Measurements from ENCODE around the gene PSMA5.
"Not testable (repeated sequence)": the region's sequence is repeated elsewhere in the genome, so short reads cannot be mapped to it uniquely, and the experiment has no call there.

Gene PSMA5

GRCh38 chr1:109432336-109432735 lies 6.1 kb upstream of the PSMA5 start:
- DNase-seq (ENCODE audit: low spot score) = no peak

GRCh38 chr1:109427171-109427467 lies 871 bp upstream of the PSMA5 start:
- DNase-seq (ENCODE audit: low spot score) = no peak

GRCh38 chr1:109425391-109426280 lies 612 bp downstream of the PSMA5 start:
- DNase-seq (ENCODE audit: low spot score) = no peak

- DNase-seq (ENCODE audit: low spot score) = no peak
Measured at GRCh38 chr1:109423498-109423897, 2.8 kb downstream of the PSMA5 start.

GRCh38 chr1:109412551-109412950 lies 13.7 kb downstream of the PSMA5 start:
- no peak for DNase-seq (ENCODE audit: low spot score)

GRCh38 chr1:109404838-109405237 lies 21.4 kb downstream of the PSMA5 start:
- DNase-seq (ENCODE audit: low spot score) = no peak

- no peak for DNase-seq (ENCODE audit: low spot score)
Measured at GRCh38 chr1:109402025-109402424, 24.2 kb downstream of the PSMA5 start.

GRCh38 chr1:109400035-109400655 lies 26.1 kb downstream of the PSMA5 start:
- peak; percentile 62 for DNase-seq (ENCODE audit: low spot score)

- peak; percentile 97 for DNase-seq (ENCODE audit: low spot score)
Measured at GRCh38 chr1:109399326-109399957, 26.8 kb downstream of the PSMA5 start.

- DNase-seq (ENCODE audit: low spot score) = peak; percentile 62
Measured at GRCh38 chr1:109398343-109399225, 27.7 kb downstream of the PSMA5 start.

- peak; percentile 98 for DNase-seq (ENCODE audit: low spot score)
Measured at GRCh38 chr1:109397581-109398342, 28.5 kb downstream of the PSMA5 start, which contains the start of gene SORT1. SORT1 (minus strand) TSS chr1:109397918; CDS start chr1:109397892, 26 bp downstream.

- peak; percentile 47 for DNase-seq (ENCODE audit: low spot score)
Measured at GRCh38 chr1:109396871-109397580, 29.2 kb downstream of the PSMA5 start.

GRCh38 chr1:109396513-109396839 lies 29.8 kb downstream of the PSMA5 start:
- no peak for DNase-seq (ENCODE audit: low spot score)

- peak; percentile 76 for DNase-seq (ENCODE audit: low spot score)
Measured at GRCh38 chr1:109395602-109396512, 30.4 kb downstream of the PSMA5 start.

- not testable (repeated sequence) for DNase-seq (ENCODE audit: low spot score)
Measured at GRCh38 chr1:109395282-109395599, 31.0 kb downstream of the PSMA5 start.

- DNase-seq (ENCODE audit: low spot score) = peak; percentile 52
Measured at GRCh38 chr1:109394591-109395281, 31.5 kb downstream of the PSMA5 start.

- no peak for DNase-seq (ENCODE audit: low spot score)
Measured at GRCh38 chr1:109393617-109394233, 32.5 kb downstream of the PSMA5 start.

GRCh38 chr1:109392788-109393616 lies 33.2 kb downstream of the PSMA5 start:
- DNase-seq (ENCODE audit: low spot score) = peak; percentile 96

All from pons (tissue), 1 donor.